ENCODE results near the gene XPO5.

GRCh38 chr6:43524483-43524961, 51.3 kb downstream of the XPO5 start:
- no peak for TF ChIP-seq CTCF (conservative IDR thresholded peaks at IDR 0.05; ENCODE audit: low read depth in 2 of 2)
- TF ChIP-seq EZH2phosphoT487 (IDR thresholded peaks at IDR 0.05; ENCODE audit: unreplicated experiment), result no peak
- TF ChIP-seq EZH2 (IDR thresholded peaks at IDR 0.05; ENCODE audit: low read depth, unreplicated experiment), result no peak
- TF ChIP-seq CREB1 (CRISPR knock-in tag; IDR thresholded peaks at IDR 0.05; ENCODE audit: low read depth), result no peak
- no peak for TF ChIP-seq NANOG (IDR thresholded peaks at IDR 0.05; ENCODE audit: borderline replicate concordance)
- no peak for TF ChIP-seq POLR2AphosphoS5 (IDR thresholded peaks at IDR 0.05; ENCODE audit: low read depth)
- no peak for TF ChIP-seq REST (IDR thresholded peaks at IDR 0.05; ENCODE audit: unreplicated experiment)
- TF ChIP-seq ZNF462 (CRISPR knock-in tag; IDR thresholded peaks at IDR 0.05), result no peak
- no peak for TF ChIP-seq ETS1 (IDR thresholded peaks at IDR 0.05)
